HepG2 (cell line): ENCODE measurements around the gene TSPYL1. TPM values are rescaled to one million over a fixed set of nuclear protein-coding genes. Genes with fewer than 3 reads are reported as not detected.

ENCODE experiments used
- BCL3 ChIP-seq: sonication (generic); formaldehyde crosslinking; IDR thresholded peaks from 2 replicates; pipeline ENCODE4 v1.5.1; 2020; ENCODE audit warnings: mild to moderate bottlenecking, missing genetic modification reagents, moderate library complexity
- ELF1 ChIP-seq: sonication (generic); formaldehyde crosslinking; IDR thresholded peaks from 2 replicates; pipeline ENCODE4 v1.4.0; 2020; ENCODE audit warnings: missing genetic modification reagents
- MBNL3 ChIP-seq: fragments of 250-450 bp; sonication (Bioruptor Pico); conservative IDR thresholded peaks from 2 replicates; pipeline ENCODE4 v1.8.0; 2022; ENCODE audit warnings: mild to moderate bottlenecking, inconsistent platforms
- MLLT10 ChIP-seq: sonication (generic); formaldehyde crosslinking; IDR thresholded peaks from 2 replicates; pipeline ENCODE4 v1.4.0; 2020; ENCODE audit warnings: missing genetic modification reagents
- NFYB ChIP-seq: sonication (generic); formaldehyde crosslinking; IDR thresholded peaks from 2 replicates; pipeline ENCODE4 v1.4.0; 2020; ENCODE audit warnings: missing genetic modification reagents
- PCBP2 ChIP-seq: fragments of 200-400 bp; formaldehyde crosslinking; optimal IDR thresholded peaks from 2 replicates; pipeline ENCODE3; 2018; ENCODE audit warnings: low read length, low read depth; ENCODE audit not compliant: poor library complexity, severe bottlenecking
- PRDM4 ChIP-seq: sonication (generic); formaldehyde crosslinking; IDR thresholded peaks from 2 replicates; pipeline ENCODE4 v1.9.0; 2021; ENCODE audit warnings: missing genetic modification reagents, borderline replicate concordance
- RARA ChIP-seq: IDR thresholded peaks from 2 replicates; pipeline ENCODE4 v1.6.1; 2016; ENCODE audit warnings: missing genetic modification reagents, missing compliant biosample characterization
- SOX13 ChIP-seq, 3 experiments: fragments of 450-650 bp in 1 of 3; sonication (generic) in 1 of 3; formaldehyde crosslinking in 1 of 3; IDR thresholded peaks in 2 of 3; conservative IDR thresholded peaks in 1 of 3; 2 replicates each; pipeline versions ENCODE4 v1.5.0 to v1.6.1; 2016 to 2020; ENCODE audit warnings: antibody characterized with exemption in 1 of 3, mild to moderate bottlenecking in 1 of 3, missing compliant biosample characterization in 1 of 3, missing genetic modification reagents in 1 of 3, moderate library complexity in 1 of 3
- SOX6 ChIP-seq, 2 experiments: fragments of 450-650 bp in 1 of 2; sonication (generic) in 1 of 2; formaldehyde crosslinking in 1 of 2; IDR thresholded peaks; 2 replicates each; pipeline versions ENCODE4 v1.4.0 to v1.6.1; 2017 to 2020; ENCODE audit warnings: antibody characterized with exemption in 1 of 2, mild to moderate bottlenecking in 1 of 2, missing genetic modification reagents in 1 of 2
- TCF12 ChIP-seq, 2 experiments: fragments of 450-650 bp in 1 of 2; sonication (generic) in 1 of 2; formaldehyde crosslinking in 1 of 2; IDR thresholded peaks; 2 replicates each; pipeline versions ENCODE4 v1.6.1 to v1.8.0; 2017 to 2022; ENCODE audit warnings: antibody characterized with exemption in 1 of 2, mild to moderate bottlenecking in 1 of 2, missing genetic modification reagents in 1 of 2, moderate library complexity in 1 of 2
- TFDP2 ChIP-seq: sonication (generic); formaldehyde crosslinking; IDR thresholded peaks from 2 replicates; pipeline ENCODE4 v1.4.0; 2020; ENCODE audit warnings: missing genetic modification reagents
- ZBTB7B ChIP-seq: sonication (generic); formaldehyde crosslinking; IDR thresholded peaks from 2 replicates; pipeline ENCODE4 v1.4.0; 2020; ENCODE audit warnings: missing genetic modification reagents
- ZFYVE20 ChIP-seq: sonication (generic); formaldehyde crosslinking; IDR thresholded peaks from 2 replicates; pipeline ENCODE4 v1.8.0; 2023; ENCODE audit warnings: low read depth, mild to moderate bottlenecking, moderate library complexity, missing genetic modification reagents, borderline replicate concordance
- ZNF18 ChIP-seq: sonication (generic); formaldehyde crosslinking; IDR thresholded peaks from 2 replicates; pipeline ENCODE4 v1.8.0; 2022; ENCODE audit warnings: mild to moderate bottlenecking, missing genetic modification reagents; ENCODE audit not compliant: insufficient replicate concordance
- ZNF33B ChIP-seq: sonication (generic); formaldehyde crosslinking; IDR thresholded peaks from 2 replicates; pipeline ENCODE4 v1.5.1; 2020; ENCODE audit warnings: mild to moderate bottlenecking, missing genetic modification reagents
- ZNF570 ChIP-seq: sonication (generic); formaldehyde crosslinking; IDR thresholded peaks from 2 replicates; pipeline ENCODE4 v1.4.0; 2020; ENCODE audit warnings: mild to moderate bottlenecking, missing genetic modification reagents, borderline replicate concordance
- ZNF674 ChIP-seq: sonication (generic); formaldehyde crosslinking; IDR thresholded peaks from 2 replicates; pipeline ENCODE4 v1.5.0; 2020; ENCODE audit warnings: low read depth, mild to moderate bottlenecking, missing genetic modification reagents
- polyA plus RNA-seq, 8 experiments: library from polyadenylated mRNA; depleted of rRNA in 3 of 8; stranded (reverse) in 7 of 8; unstranded in 1 of 8; fragments of >200 nt; fragmentation: Illumina TruSeq in 4 of 8; extraction: Trizol in 4 of 8; gene quantifications; 2 replicates each; pipeline versions ENCODE4 v1.2.1 to v1.2.3, GENCODE V29; 2011 to 2016; ENCODE audit warnings: low read depth in 4 of 8, missing spikeins in 1 of 8, mixed read lengths in 1 of 8; ENCODE audit not compliant: insufficient read depth in 1 of 8
- total RNA-seq, 5 experiments: library from RNA; depleted of rRNA; stranded (reverse); fragments of >200 nt; fragmentation: Illumina TruSeq; extraction: Trizol; gene quantifications; 2 replicates each; pipeline ENCODE4 v1.2.3, GENCODE V29; 2016; ENCODE audit warnings: low read depth in 1 of 5

Gene TSPYL1
- total and polyA plus RNA-seq, 2 of the 13 experiments (the other 11 are each of a cell fraction or from before 2014, with no cell fraction given): 28.3 to 93.0 TPM

GRCh38 chr6:116253505-116254296 lies 26.0 kb downstream of the TSPYL1 start, which contains the start of gene TSPYL4 (continued):
- TF ChIP-seq RARA: 0 out of 2 replicates have a peak, but pooled peaks have one; percentile 9
- TF ChIP-seq ELF1 (CRISPR knock-in tag): peak; percentile 16; the same call in 1 of the 2 replicates
- no peak for TF ChIP-seq MLLT10
- TF ChIP-seq SOX6 (IDR thresholded peaks at IDR 0.05): no peak
- peak; percentile 97 for TF ChIP-seq SOX6 (CRISPR knock-in tag; IDR thresholded peaks at IDR 0.05)
- no peak for TF ChIP-seq PCBP2
- peak; percentile 67; the same call in 1 of the 2 replicates for TF ChIP-seq ZBTB7B (CRISPR knock-in tag)
- no peak for TF ChIP-seq PRDM4 (CRISPR knock-in tag)
- no peak for TF ChIP-seq TCF12 (IDR thresholded peaks at IDR 0.05)
- TF ChIP-seq TCF12 (CRISPR knock-in tag; IDR thresholded peaks at IDR 0.05): 0 out of 2 replicates have a peak, but pooled peaks have one; percentile 75
- no peak for TF ChIP-seq ZFYVE20 (CRISPR knock-in tag)
- TF ChIP-seq BCL3 (CRISPR knock-in tag): peak; percentile 93; the same call in 1 of the 2 replicates
- TF ChIP-seq MBNL3: no peak
- peak; percentile 59 for TF ChIP-seq TFDP2 (CRISPR knock-in tag)
- TF ChIP-seq ZNF33B (CRISPR knock-in tag): peak; percentile 73; the same call in 1 of the 2 replicates
- TF ChIP-seq NFYB (CRISPR knock-in tag): no peak
- no peak for TF ChIP-seq ZNF570 (CRISPR knock-in tag)
- TF ChIP-seq ZNF674 (CRISPR knock-in tag): no peak
- TF ChIP-seq ZNF18 (CRISPR knock-in tag): no peak
- TF ChIP-seq SOX13 (IDR thresholded peaks at IDR 0.05): peak; percentile 60; the same call in 1 of the 2 replicates
- TF ChIP-seq SOX13 (CRISPR knock-in tag; conservative IDR thresholded peaks at IDR 0.05 in 1 of 2, IDR thresholded peaks at IDR 0.05 in 1 of 2): peak in 1 of 2 experiments; percentile 98; a peak in 2 of 4 replicates
